Hepatocyte (in vitro differentiated cells): Measurements from ENCODE around the gene FNDC3B. TPM values are rescaled to one million over a fixed set of nuclear protein-coding genes. Genes with fewer than 3 reads are reported as not detected.
A peak's percentile ranks its signal among the peaks of the same experiment; 100 is the strongest.

Experiments
- DNase-seq: peaks from one replicate; pipeline ENCODE4 v3.0.0-alpha.2; 2016; ENCODE audit warnings: low spot score
- H2AFZ ChIP-seq: fragments of 200-600 bp; sonication (generic); 2 replicates; pipeline ENCODE4 v1.6.0; 2016; ENCODE audit warnings: antibody characterized with exemption, mild to moderate bottlenecking
- H3K27ac ChIP-seq: fragments of 200-600 bp; sonication (generic); 2 replicates; pipeline ENCODE4 v1.5.1; 2016; ENCODE audit warnings: mild to moderate bottlenecking
- H3K27me3 ChIP-seq: fragments of 200-600 bp; sonication (generic); 2 replicates; pipeline ENCODE4 v1.6.1; 2016
- H3K36me3 ChIP-seq: fragments of 200-600 bp; sonication (generic); replicated peaks from 2 replicates; pipeline ENCODE4 v1.5.1; 2016; ENCODE audit warnings: low read depth; ENCODE audit not compliant: insufficient read depth
- H3K4me1 ChIP-seq: fragments of 200-600 bp; sonication (generic); 2 replicates; pipeline ENCODE4 v1.5.1; 2016; ENCODE audit warnings: mild to moderate bottlenecking, moderate library complexity; ENCODE audit not compliant: insufficient read depth
- H3K4me2 ChIP-seq: fragments of 200-600 bp; sonication (generic); 2 replicates; pipeline ENCODE4 v1.6.0; 2016
- H3K4me3 ChIP-seq: fragments of 200-600 bp; sonication (generic); 2 replicates; pipeline ENCODE4 v1.5.1; 2016; ENCODE audit warnings: mild to moderate bottlenecking
- H3K79me2 ChIP-seq: fragments of 200-600 bp; sonication (generic); 2 replicates; pipeline ENCODE4 v1.6.0; 2017; ENCODE audit warnings: mild to moderate bottlenecking
- H3K9me2 ChIP-seq: fragments of 200-600 bp; sonication (generic); replicated peaks from 2 replicates; pipeline ENCODE4 v1.6.0; 2017; ENCODE audit warnings: mild to moderate bottlenecking; ENCODE audit not compliant: insufficient read depth
- H3K9me3 ChIP-seq: fragments of 200-600 bp; sonication (generic); 2 replicates; pipeline ENCODE4 v1.5.1; 2016; ENCODE audit warnings: low read depth, mild to moderate bottlenecking
- H4K20me1 ChIP-seq: fragments of 200-600 bp; sonication (generic); 2 replicates; pipeline ENCODE4 v1.6.0; 2016; ENCODE audit warnings: mild to moderate bottlenecking; ENCODE audit not compliant: insufficient read depth, poor library complexity, severe bottlenecking
- CTCF ChIP-seq: fragments of 200-600 bp; sonication (generic); IDR thresholded peaks from 2 replicates; pipeline ENCODE4 v1.5.1; 2016; ENCODE audit warnings: antibody characterized with exemption, mild to moderate bottlenecking; ENCODE audit not compliant: poor library complexity
- EZH2 ChIP-seq: fragments of 200-600 bp; sonication (generic); IDR thresholded peaks from 2 replicates; pipeline ENCODE4 v1.6.1; 2016; ENCODE audit warnings: antibody characterized with exemption, mild to moderate bottlenecking, borderline replicate concordance
- EZH2phosphoT487 ChIP-seq: fragments of 200-600 bp; sonication (generic); IDR thresholded peaks from one replicate; pipeline ENCODE4 v1.6.1; 2018; ENCODE audit warnings: antibody characterized with exemption, mild to moderate bottlenecking, low read depth, moderate library complexity; ENCODE audit not compliant: unreplicated experiment, severe bottlenecking
- WGBS: methylation state at CpG from one replicate; pipeline ENCODE4 v1.1.6; 2016; ENCODE audit warnings: low lambda C conversion rate; ENCODE audit errors: missing lambda C conversion rate; 5-methylcytosine and 5-hydroxymethylcytosine counted together
- polyA plus RNA-seq: library from polyadenylated mRNA; unstranded; fragments of >200 nt; fragmentation: Nextera tagmentation; extraction: Ambion mirVana; gene quantifications from 2 replicates; pipeline ENCODE4 v1.2.1, GENCODE V29; 2016
- total RNA-seq: library from RNA; depleted of rRNA; stranded (reverse); fragments of >200 nt; gene quantifications from 2 replicates; pipeline ENCODE4 v1.2.3, GENCODE V29; 2014

The FNDC3B gene
- total and polyA plus RNA-seq, 2 experiments from 2014 or later: 61.2 to 113 TPM

GRCh38 chr3:172180473-172180872, 141.1 kb downstream of the FNDC3B start:
- TF ChIP-seq EZH2phosphoT487: no peak
- TF ChIP-seq CTCF: no peak
- TF ChIP-seq EZH2: no peak
- peak overlapping the region; percentile 66 for H3K27ac ChIP-seq
- H3K9me2 ChIP-seq: no peaks in the 10 kb centered on the region
- no peak overlapping the region for H3K4me2 ChIP-seq
- no peak overlapping the region for H2AFZ ChIP-seq
- H3K4me1 ChIP-seq: peaks cover 15% of the 10 kb centered on the region
- DNase-seq: no peak
- no peak overlapping the region for H3K4me3 ChIP-seq
- H3K36me3 ChIP-seq: peaks cover 3% of the 10 kb centered on the region
- H3K79me2 ChIP-seq: peaks cover 95% of the 10 kb centered on the region
- H3K9me3 ChIP-seq: no peaks in the 10 kb centered on the region
- H3K27me3 ChIP-seq: no peaks in the 10 kb centered on the region
- peaks cover 12% of the 10 kb centered on the region for H4K20me1 ChIP-seq
- 94% methylated on average over 2 of the region's 2 CpGs for WGBS

- H3K4me3 ChIP-seq: no peak overlapping the region
- peaks cover 11% of the 10 kb centered on the region for H4K20me1 ChIP-seq
- H3K79me2 ChIP-seq: peaks cover 94% of the 10 kb centered on the region
- H3K4me1 ChIP-seq: peaks cover 15% of the 10 kb centered on the region
- H3K4me2 ChIP-seq: no peak overlapping the region
- H3K9me3 ChIP-seq: no peaks in the 10 kb centered on the region
- peak overlapping the region; percentile 1 for H3K27ac ChIP-seq
- peaks cover 3% of the 10 kb centered on the region for H3K36me3 ChIP-seq
- no peaks in the 10 kb centered on the region for H3K27me3 ChIP-seq
- 71% methylated on average over 6 of the region's 6 CpGs for WGBS
- no peak for DNase-seq
- no peaks in the 10 kb centered on the region for H3K9me2 ChIP-seq
- TF ChIP-seq CTCF: no peak
- no peak for TF ChIP-seq EZH2phosphoT487
- TF ChIP-seq EZH2: no peak
- H2AFZ ChIP-seq: no peak overlapping the region
These were observed 142.7 kb downstream of the FNDC3B start for GRCh38 chr3:172181932-172182586.

GRCh38 chr3:172182797-172183196, 143.4 kb downstream of the FNDC3B start:
- Histone ChIP-seq H3K27ac (peak overlapping the region; percentile 9), H3K9me3 (no peaks in the 10 kb centered on the region), H3K9me2 (no peaks in the 10 kb centered on the region), H3K27me3 (no peaks in the 10 kb centered on the region), H4K20me1 (peaks cover 9% of the 10 kb centered on the region), H3K4me3 (no peak overlapping the region), H2AFZ (no peak overlapping the region), H3K36me3 (peaks cover 3% of the 10 kb centered on the region), H3K4me1 (peaks cover 15% of the 10 kb centered on the region), H3K79me2 (peaks cover 96% of the 10 kb centered on the region), H3K4me2 (no peak overlapping the region)
- 48% methylated on average over 2 of the region's 2 CpGs for WGBS
- TF ChIP-seq EZH2 (no peak), CTCF (no peak), EZH2phosphoT487 (no peak)
- no peak for DNase-seq
